CD8-positive, alpha-beta memory T cell (primary cell): ENCODE measurements around the gene PTPRJ. TPM values are rescaled to one million over a fixed set of nuclear protein-coding genes. Genes with fewer than 3 reads are reported as not detected.

Experiments used
- CTCF ChIA-PET: fragments of 350-600 bp; sonication (Branson Sonifier 250); formaldehyde crosslinking; loops from one replicate; lab custom pipeline; 2021; ENCODE audit warnings: antibody characterized with exemption; lab: Charles Lee
- POLR2A ChIA-PET: fragments of 350-600 bp; sonication (Branson Sonifier 250); formaldehyde crosslinking; loops from one replicate; lab custom pipeline; 2021; ENCODE audit warnings: antibody characterized with exemption; lab: Charles Lee
- DNase-seq, 5 donors: peaks; one replicate each; pipeline versions ENCODE4 v3.0.0 to v3.0.0-alpha.2; 2020 to 2022; ENCODE audit warnings: mixed read lengths in 1 of 5
- H3K27ac ChIP-seq: one replicate; pipeline ENCODE4 v1.7.0; 2013; ENCODE audit warnings: low read depth, mild to moderate bottlenecking, low read length, moderate library complexity
- H3K27me3 ChIP-seq: 2 replicates; pipeline ENCODE4 v1.7.0; 2013; ENCODE audit warnings: low read length, mild to moderate bottlenecking; ENCODE audit not compliant: insufficient read depth, poor library complexity, severe bottlenecking
- H3K36me3 ChIP-seq: 2 replicates; pipeline ENCODE4 v1.7.0; 2013; ENCODE audit warnings: mild to moderate bottlenecking, low read length, moderate library complexity; ENCODE audit not compliant: insufficient read depth
- H3K4me1 ChIP-seq: 2 replicates; pipeline ENCODE4 v1.7.0; 2013; ENCODE audit warnings: mild to moderate bottlenecking, low read length, moderate library complexity; ENCODE audit not compliant: insufficient read depth
- H3K4me3 ChIP-seq: 2 replicates; pipeline ENCODE4 v1.7.0; 2013; ENCODE audit warnings: mild to moderate bottlenecking, low read length
- H3K9me3 ChIP-seq: 2 replicates; pipeline ENCODE4 v1.7.0; 2013; ENCODE audit warnings: mild to moderate bottlenecking, low read length
- H3K27ac Mint-ChIP-seq, 8 donors: one replicate each; pipeline ENCODE4 v1.8.0; 2020 to 2021; ENCODE audit warnings: mixed read lengths in 8 of 8, mild to moderate bottlenecking in 6 of 8, inconsistent platforms in 3 of 8, moderate library complexity in 3 of 8
- H3K27me3 Mint-ChIP-seq, 2 donors: one replicate each; pipeline ENCODE4 v1.8.0; 2020 to 2021; ENCODE audit warnings: mixed read lengths in 2 of 2, mild to moderate bottlenecking in 1 of 2, moderate library complexity in 1 of 2
- H3K36me3 Mint-ChIP-seq, 3 donors: one replicate each; pipeline ENCODE4 v1.8.0; 2020 to 2021; ENCODE audit warnings: mixed read lengths in 3 of 3, inconsistent platforms in 1 of 3, mild to moderate bottlenecking in 1 of 3
- H3K4me1 Mint-ChIP-seq, 3 donors: one replicate each; pipeline ENCODE4 v1.8.0; 2020 to 2021; ENCODE audit warnings: mixed read lengths in 3 of 3, inconsistent platforms in 1 of 3, mild to moderate bottlenecking in 1 of 3
- H3K4me3 Mint-ChIP-seq, 7 donors: one replicate each; pipeline ENCODE4 v1.8.0; 2020 to 2021; ENCODE audit warnings: mixed read lengths in 7 of 7, mild to moderate bottlenecking in 6 of 7, moderate library complexity in 4 of 7, inconsistent platforms in 2 of 7
- H3K9me3 Mint-ChIP-seq, 5 donors: one replicate each; pipeline ENCODE4 v1.8.0; 2020 to 2022; ENCODE audit warnings: mixed read lengths in 5 of 5, mild to moderate bottlenecking in 3 of 5, moderate library complexity in 2 of 5, inconsistent platforms in 1 of 5
- polyA plus RNA-seq: library from polyadenylated mRNA; unstranded; fragments of 300-500 nt; fragmentation: Illumina TruSeq; gene quantifications from one replicate; pipeline ENCODE4 v1.2.3, GENCODE V29; 2021
- total RNA-seq, 2 experiments: library from RNA; stranded (reverse); gene quantifications; one replicate each; pipeline ENCODE4 v1.2.3, GENCODE V29; 2021

PTPRJ gene
- total and polyA plus RNA-seq, 3 experiments from 2014 or later = 16.0 to 25.6 (median 25.1) TPM

- H3K4me1 ChIP-seq = peaks cover 44% of the 10 kb centered on the region
- no peak for DNase-seq
- no peaks in the 10 kb centered on the region for H3K27me3 ChIP-seq
- Mint-ChIP-seq H3K27ac (peak overlapping the region in 5 of 8 donors; percentile 25 to 71 (median 54)), H3K36me3 (peaks cover 0 to 3% (median 0%) of the 10 kb centered on the region in 3 donors), H3K27me3 (no peaks in the 10 kb centered on the region), H3K9me3 (no peaks in the 10 kb centered on the region), H3K4me3 (no peak overlapping the region), H3K4me1 (peaks cover 58 to 88% (median 82%) of the 10 kb centered on the region in 3 donors)
- CTCF ChIA-PET = no interaction called here
- no peaks in the 10 kb centered on the region for H3K9me3 ChIP-seq
- H3K27ac ChIP-seq = no peak overlapping the region
- POLR2A ChIA-PET = no interaction called here
- no peak overlapping the region for H3K4me3 ChIP-seq
- no peaks in the 10 kb centered on the region for H3K36me3 ChIP-seq
These were observed 111.2 kb downstream of the PTPRJ start for GRCh38 chr11:48091426-48092102.

DNA sequence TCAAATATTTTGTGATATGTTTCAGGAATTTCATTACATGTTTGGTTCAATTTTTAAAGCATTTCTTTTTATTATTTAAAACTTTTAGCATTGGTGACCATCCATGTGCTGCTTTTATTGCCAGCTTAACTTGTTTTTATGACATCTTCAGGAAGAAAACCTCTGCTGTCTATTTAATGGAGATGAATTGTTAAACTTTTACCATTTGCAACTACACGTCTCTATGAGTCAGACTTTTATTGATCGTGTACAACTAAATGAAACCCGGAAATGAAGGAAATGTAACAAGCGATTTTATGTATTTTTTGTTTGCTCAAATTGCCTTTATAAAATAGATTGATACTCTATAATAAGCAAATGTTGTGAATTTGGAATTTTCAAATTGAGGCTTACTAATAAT lies 113.0 kb downstream of the PTPRJ start:
- no peak overlapping the region for H3K4me3 ChIP-seq
- Mint-ChIP-seq H3K27me3 (no peaks in the 10 kb centered on the region), H3K9me3 (no peaks in the 10 kb centered on the region), H3K4me1 (peaks cover 63 to 82% (median 74%) of the 10 kb centered on the region in 3 donors), H3K36me3 (peaks cover 0 to 5% (median 1%) of the 10 kb centered on the region in 3 donors), H3K27ac (peak overlapping the region in 3 of 8 donors; percentile 3 to 75 (median 41)), H3K4me3 (peak overlapping the region in 4 of 7 donors; percentile 32 to 75 (median 60))
- H3K9me3 ChIP-seq = no peaks in the 10 kb centered on the region
- peaks cover 37% of the 10 kb centered on the region for H3K4me1 ChIP-seq
- H3K27ac ChIP-seq = no peak overlapping the region
- H3K27me3 ChIP-seq = no peaks in the 10 kb centered on the region
- ChIA-PET CTCF (interaction anchor here (0.5 to 1.7 kb wide), 2 partner anchors 16 to 43 kb away, joined by 3 to 6 read pairs; no protein-coding TSS in a partner anchor), POLR2A (interaction anchor here (0.6 kb wide), 1 partner anchor 133 kb away, joined by 4 read pairs; no protein-coding TSS in a partner anchor)
- H3K36me3 ChIP-seq = no peaks in the 10 kb centered on the region
- no peak for DNase-seq

- Mint-ChIP-seq H3K9me3 (no peaks in the 10 kb centered on the region), H3K4me3 (peak overlapping the region in 5 of 7 donors; percentile 63 to 75 (median 67)), H3K27ac (peak overlapping the region in 7 of 8 donors; percentile 40 to 78 (median 55)), H3K4me1 (peaks cover 62 to 79% (median 73%) of the 10 kb centered on the region in 3 donors), H3K27me3 (no peaks in the 10 kb centered on the region), H3K36me3 (peaks cover 0 to 5% (median 1%) of the 10 kb centered on the region in 3 donors)
- DNase-seq = no peak
- CTCF ChIA-PET = interaction anchor here (1.7 kb wide), 1 partner anchor 16 kb away, joined by 6 read pairs; no protein-coding TSS in a partner anchor
- Histone ChIP-seq H3K4me3 (no peak overlapping the region), H3K27ac (no peak overlapping the region), H3K4me1 (peaks cover 36% of the 10 kb centered on the region), H3K36me3 (no peaks in the 10 kb centered on the region), H3K9me3 (no peaks in the 10 kb centered on the region), H3K27me3 (no peaks in the 10 kb centered on the region)
- POLR2A ChIA-PET = interaction anchor here (0.6 kb wide), 2 partner anchors 22 to 134 kb away, joined by 4 to 7 read pairs; no protein-coding TSS in a partner anchor
These were observed 113.7 kb downstream of the PTPRJ start for GRCh38 chr11:48093795-48094642.

DNA sequence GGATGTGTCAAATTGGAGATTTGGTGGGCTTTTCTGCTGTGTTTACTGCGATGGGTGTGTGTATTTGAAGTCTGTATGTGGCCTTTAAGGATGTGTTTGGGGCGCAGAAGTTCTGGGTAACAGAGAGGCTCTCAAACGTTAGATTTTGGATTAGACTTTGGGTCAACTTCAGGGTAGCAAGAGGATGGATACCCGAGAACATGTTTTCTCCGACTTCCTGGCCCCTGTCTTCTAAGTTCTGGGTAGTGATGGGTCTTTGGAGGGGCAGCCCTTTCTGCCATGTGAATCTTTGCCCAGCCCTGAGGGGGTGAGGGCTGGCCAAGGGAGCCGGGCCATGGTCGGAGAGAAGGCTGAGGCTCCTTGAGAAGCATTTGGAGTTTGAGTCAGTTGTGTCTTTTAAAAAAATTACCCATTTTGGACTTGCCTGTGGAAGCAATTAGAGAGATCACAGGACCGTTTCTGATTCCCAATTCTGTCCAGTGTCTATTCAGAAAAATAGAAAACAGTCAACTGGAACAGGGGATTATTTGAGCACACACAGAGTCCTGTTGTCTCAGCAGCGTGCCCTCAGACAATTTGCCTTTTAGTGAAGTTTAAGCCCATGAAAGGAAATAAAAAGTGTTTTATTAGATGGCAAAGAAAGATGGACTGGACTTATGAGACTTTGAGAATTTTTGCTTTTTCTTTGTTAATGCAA lies 114.4 kb downstream of the PTPRJ start:
- Mint-ChIP-seq H3K27ac (peak overlapping the region in 6 of 8 donors; percentile 3 to 70 (median 52)), H3K9me3 (no peaks in the 10 kb centered on the region), H3K4me3 (peak overlapping the region in 1 of 7 donors; percentile 3), H3K27me3 (no peaks in the 10 kb centered on the region), H3K4me1 (peaks cover 61 to 79% (median 73%) of the 10 kb centered on the region in 3 donors), H3K36me3 (peaks cover 0 to 7% (median 1%) of the 10 kb centered on the region in 3 donors)
- no peak for DNase-seq
- H3K9me3 ChIP-seq = no peaks in the 10 kb centered on the region
- POLR2A ChIA-PET = interaction anchor here (0.6 kb wide), 1 partner anchor 13 kb away, joined by 4 read pairs; no protein-coding TSS in a partner anchor
- H3K27ac ChIP-seq = no peak overlapping the region
- no peaks in the 10 kb centered on the region for H3K36me3 ChIP-seq
- H3K4me1 ChIP-seq = peaks cover 39% of the 10 kb centered on the region
- no peak overlapping the region for H3K4me3 ChIP-seq
- H3K27me3 ChIP-seq = no peaks in the 10 kb centered on the region
- CTCF ChIA-PET = interaction anchor here (0.9 to 1.0 kb wide), 2 partner anchors 51 to 119 kb away, joined by 3 read pairs; no protein-coding TSS in a partner anchor

DNA sequence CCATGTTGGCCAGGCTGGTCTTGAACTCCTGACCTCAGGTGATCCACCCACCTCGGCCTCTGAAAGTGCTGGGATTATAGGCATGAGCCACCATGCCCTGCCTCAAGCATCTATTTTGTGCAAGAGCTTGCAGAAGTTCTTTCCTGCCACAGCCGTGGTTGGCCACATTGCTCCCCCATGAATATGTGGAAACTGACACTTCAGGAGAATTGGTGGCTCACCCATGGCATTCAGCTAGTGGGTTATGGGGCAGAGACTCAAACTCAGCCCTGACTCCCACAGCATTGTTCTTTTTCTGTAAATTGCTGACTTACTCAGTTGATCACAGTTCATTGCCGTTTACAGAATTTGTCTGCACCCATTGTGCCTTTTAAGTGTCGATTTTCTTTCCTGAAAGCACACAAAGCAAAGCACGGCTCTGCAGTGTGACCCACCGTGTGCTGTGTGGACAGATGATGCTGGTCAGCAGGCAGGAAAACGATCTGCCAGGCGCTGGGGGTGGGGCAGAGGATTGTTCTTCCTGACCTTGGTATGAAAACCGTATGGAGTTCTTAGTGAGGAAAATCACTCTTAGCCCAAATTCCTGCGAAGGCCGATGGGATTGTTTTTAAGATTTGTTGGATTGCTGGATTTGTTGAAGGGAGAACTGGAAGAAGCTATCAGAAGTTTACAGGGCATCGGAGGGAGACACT lies 115.6 kb downstream of the PTPRJ start:
- Mint-ChIP-seq H3K4me1 (peaks cover 51 to 74% (median 69%) of the 10 kb centered on the region in 3 donors), H3K4me3 (no peak overlapping the region), H3K36me3 (peaks cover 0 to 7% (median 0%) of the 10 kb centered on the region in 3 donors), H3K27me3 (no peaks in the 10 kb centered on the region), H3K27ac (peak overlapping the region in 1 of 8 donors; percentile 45), H3K9me3 (no peaks in the 10 kb centered on the region)
- no peak overlapping the region for H3K27ac ChIP-seq
- H3K4me3 ChIP-seq = no peak overlapping the region
- ChIA-PET CTCF (interaction anchor here (0.8 to 1.0 kb wide), 3 partner anchors 52 to 161 kb away, joined by 3 read pairs; no protein-coding TSS in a partner anchor), POLR2A (interaction anchor here (0.6 kb wide), 2 partner anchors 12 to 24 kb away, joined by 4 to 6 read pairs; no protein-coding TSS in a partner anchor)
- peaks cover 33% of the 10 kb centered on the region for H3K4me1 ChIP-seq
- no peaks in the 10 kb centered on the region for H3K36me3 ChIP-seq
- no peaks in the 10 kb centered on the region for H3K9me3 ChIP-seq
- no peak for DNase-seq
- no peaks in the 10 kb centered on the region for H3K27me3 ChIP-seq

GRCh38 chr11:48096588-48097525 lies 116.5 kb downstream of the PTPRJ start:
- H3K36me3 Mint-ChIP-seq = peaks cover 0 to 7% (median 0%) of the 10 kb centered on the region in 3 donors
- no peaks in the 10 kb centered on the region for H3K36me3 ChIP-seq
- H3K4me3 Mint-ChIP-seq = peak overlapping the region in 1 of 7 donors; percentile 65
- ChIA-PET POLR2A (no interaction called here), CTCF (interaction anchor here (1.1 to 1.5 kb wide), 2 partner anchors 11 to 162 kb away, joined by 3 read pairs; no protein-coding TSS in a partner anchor)
- H3K4me1 ChIP-seq = peaks cover 30% of the 10 kb centered on the region
- H3K27ac Mint-ChIP-seq = peak overlapping the region in 3 of 8 donors; percentile 2 to 57 (median 56)
- no peaks in the 10 kb centered on the region for H3K9me3 ChIP-seq
- no peak for DNase-seq
- H3K4me1 Mint-ChIP-seq = peaks cover 51 to 72% (median 69%) of the 10 kb centered on the region in 3 donors
- no peaks in the 10 kb centered on the region for H3K27me3 ChIP-seq
- no peak overlapping the region for H3K4me3 ChIP-seq
- H3K27me3 Mint-ChIP-seq = no peaks in the 10 kb centered on the region
- H3K27ac ChIP-seq = no peak overlapping the region
- H3K9me3 Mint-ChIP-seq = no peaks in the 10 kb centered on the region
